Natural killer cell (primary cell): ENCODE measurements around the gene CCNJ. TPM values are rescaled to one million over a fixed set of nuclear protein-coding genes. Genes with fewer than 3 reads are reported as not detected.

Experiments used
- ATAC-seq, 3 donors: fragments of 150-1000 bp in 2 of 3; fragments of 200-7000 bp in 1 of 3; cut with Tn5 transposase; 1 replicate in 1 of 3; 2 replicates in 2 of 3; pipeline ENCODE4 v1.10.0; 2021; ENCODE audit warnings: mild to moderate bottlenecking in 2 of 3, moderate library complexity in 2 of 3
- DNase-seq, 2 donors: peaks; one replicate each; pipeline versions ENCODE4 v3.0.0 to v3.0.0-alpha.2; 2013 to 2021; ENCODE audit warnings: mixed read lengths in 1 of 2
- H3K27ac ChIP-seq: one replicate; pipeline ENCODE4 v1.5.1; 2013; ENCODE audit warnings: mild to moderate bottlenecking, low read length
- H3K27me3 ChIP-seq: one replicate; pipeline ENCODE4 v1.6.1; 2013; ENCODE audit warnings: low read length; ENCODE audit not compliant: control insufficient read depth, insufficient read depth
- H3K36me3 ChIP-seq: one replicate; pipeline ENCODE4 v1.6.1; 2013; ENCODE audit warnings: low read length; ENCODE audit not compliant: control insufficient read depth, insufficient read depth
- H3K4me1 ChIP-seq: one replicate; pipeline ENCODE4 v1.6.1; 2013; ENCODE audit warnings: low read length; ENCODE audit not compliant: control insufficient read depth, insufficient read depth
- H3K4me3 ChIP-seq: one replicate; pipeline ENCODE4 v1.5.1; 2013; ENCODE audit warnings: low read length
- H3K9me3 ChIP-seq: one replicate; pipeline ENCODE4 v1.6.1; 2013; ENCODE audit warnings: low read length; ENCODE audit not compliant: control insufficient read depth, insufficient read depth
- H3K27ac Mint-ChIP-seq, 2 donors: one replicate each; pipeline ENCODE4 v1.8.0; 2022; ENCODE audit warnings: mild to moderate bottlenecking in 2 of 2, mixed read lengths in 2 of 2, moderate library complexity in 1 of 2
- H3K27me3 Mint-ChIP-seq, 2 donors: one replicate each; pipeline ENCODE4 v1.8.0; 2022; ENCODE audit warnings: low read depth in 2 of 2, mixed read lengths in 2 of 2
- H3K36me3 Mint-ChIP-seq: one replicate; pipeline ENCODE4 v1.8.0; 2022; ENCODE audit warnings: mixed read lengths
- H3K4me1 Mint-ChIP-seq, 2 donors: one replicate each; pipeline ENCODE4 v1.8.0; 2022; ENCODE audit warnings: mixed read lengths in 2 of 2
- H3K4me3 Mint-ChIP-seq: one replicate; pipeline ENCODE4 v1.8.0; 2022; ENCODE audit warnings: mild to moderate bottlenecking, moderate library complexity, mixed read lengths
- H3K9me3 Mint-ChIP-seq, 2 donors: one replicate each; pipeline ENCODE4 v1.8.0; 2022; ENCODE audit warnings: mixed read lengths in 2 of 2
- CTCF ChIP-seq: fragments of 200-600 bp; IDR thresholded peaks from one replicate; pipeline ENCODE4 v1.8.0; 2022; ENCODE audit warnings: antibody characterized with exemption
- WGBS: methylation state at CpG from one replicate; pipeline ENCODE4 v1.1.7; 2013; ENCODE audit warnings: missing lambda C conversion rate; ENCODE audit not compliant: insufficient coverage; 5-methylcytosine and 5-hydroxymethylcytosine counted together
- intact Hi-C: fragments of 100-400 bp; cut with micrococcal nuclease; formaldehyde crosslinking; loops from one replicate; pipeline ENCODE4 v1.14.2; 2022
- total RNA-seq, 4 donors: library from RNA; stranded (reverse); fragments of 120-200 nt in 1 of 4; gene quantifications; one replicate each; pipeline versions ENCODE4 v1.2.3 to v1.2.4, GENCODE V29; 2013 to 2022

The CCNJ gene
- total RNA-seq, 3 donors from 2014 or later (not counting 1 experiment from before 2014, with no cell fraction given) = 5.9 to 7.1 (median 6.0) TPM

DNA sequence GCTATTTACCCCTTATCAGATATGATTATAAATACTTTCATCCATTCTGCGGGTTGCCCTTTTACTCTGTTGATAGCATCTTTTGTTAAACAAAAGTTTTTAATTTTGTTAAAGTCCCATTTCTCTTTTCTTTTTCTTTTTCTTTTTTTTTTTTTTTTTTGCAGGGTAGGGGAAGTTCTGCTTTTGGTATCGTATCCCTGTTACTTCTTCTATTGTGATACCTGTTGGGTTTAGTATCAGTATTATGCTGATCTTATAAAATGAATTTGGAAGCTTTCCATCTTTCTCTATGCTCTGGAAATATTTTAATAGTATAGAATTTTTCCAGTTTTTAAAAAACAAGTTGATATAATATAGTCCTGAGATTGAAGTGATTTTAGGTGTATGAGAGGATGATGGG, 6.0 kb downstream of the CCNJ start:
- WGBS = no CpG with 5 or more reads among the region's 2 CpGs
- Histone ChIP-seq H3K36me3 (peaks cover 4% of the 10 kb centered on the region), H3K27ac (no peak overlapping the region), H3K27me3 (no peaks in the 10 kb centered on the region), H3K9me3 (no peaks in the 10 kb centered on the region), H3K4me3 (no peak overlapping the region), H3K4me1 (peaks cover 6% of the 10 kb centered on the region)
- Mint-ChIP-seq H3K4me3 (no peak overlapping the region), H3K4me1 (peaks cover 38 to 40% of the 10 kb centered on the region in 2 donors), H3K27ac (no peak overlapping the region), H3K9me3 (no peaks in the 10 kb centered on the region), H3K36me3 (no peaks in the 10 kb centered on the region), H3K27me3 (no peaks in the 10 kb centered on the region)
- ATAC-seq (no peak), DNase-seq (no peak)
- TF ChIP-seq CTCF = no peak
- intact Hi-C loops = no loop called here

DNA sequence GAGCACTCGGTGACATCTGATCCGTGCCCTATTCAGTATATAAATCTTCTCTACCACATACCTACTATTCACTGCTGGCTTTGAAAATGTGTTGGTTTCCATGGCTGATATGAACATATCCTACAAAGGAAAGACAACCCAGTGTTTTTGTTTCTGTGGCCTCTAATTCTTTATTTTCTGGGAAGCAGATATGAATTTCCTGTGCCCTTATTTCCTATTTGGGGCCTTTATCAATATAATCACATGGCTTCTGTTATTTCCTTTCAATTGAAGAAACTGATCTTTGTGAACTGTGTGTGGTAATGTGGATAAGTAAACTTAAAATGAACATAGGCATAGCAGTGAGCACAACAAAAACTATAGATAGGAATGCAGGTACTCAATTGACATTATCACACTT, 10.6 kb downstream of the CCNJ start:
- no peaks in the 10 kb centered on the region for H3K9me3 Mint-ChIP-seq
- ATAC-seq = no peak
- no peak overlapping the region for H3K4me3 ChIP-seq
- no peaks in the 10 kb centered on the region for H3K27me3 ChIP-seq
- no peaks in the 10 kb centered on the region for H3K9me3 ChIP-seq
- H3K4me1 ChIP-seq = no peaks in the 10 kb centered on the region
- no peak overlapping the region for H3K27ac ChIP-seq
- H3K4me1 Mint-ChIP-seq = peaks cover 17 to 20% of the 10 kb centered on the region in 2 donors
- intact Hi-C loops = no loop called here
- H3K27ac Mint-ChIP-seq = no peak overlapping the region
- H3K27me3 Mint-ChIP-seq = no peaks in the 10 kb centered on the region
- 83% methylated on average over 2 of the region's 2 CpGs for WGBS
- peaks cover 17% of the 10 kb centered on the region for H3K36me3 Mint-ChIP-seq
- DNase-seq = no peak
- H3K4me3 Mint-ChIP-seq = no peak overlapping the region
- H3K36me3 ChIP-seq = peaks cover 29% of the 10 kb centered on the region
- no peak for TF ChIP-seq CTCF

DNA sequence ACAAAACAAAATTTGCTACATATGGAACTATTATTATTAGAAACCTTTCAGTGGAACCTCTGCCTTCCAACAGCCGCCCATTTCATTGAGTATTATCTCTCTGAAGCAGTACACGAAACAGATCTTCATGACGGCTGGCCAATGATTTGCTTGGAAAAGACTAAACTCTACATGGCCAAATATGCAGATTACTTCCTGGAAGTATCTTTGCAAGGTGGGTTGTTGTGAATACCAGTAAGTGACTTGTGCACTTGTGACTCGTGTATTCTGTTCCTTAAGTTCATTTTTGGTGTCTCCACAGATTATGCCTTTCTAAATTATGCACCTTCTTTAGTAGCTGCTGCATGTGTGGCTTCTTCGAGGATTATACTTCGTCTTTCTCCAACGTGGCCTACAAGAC, 13.4 kb downstream of the CCNJ start:
- no peak overlapping the region for H3K27ac ChIP-seq
- H3K36me3 Mint-ChIP-seq = peaks cover 24% of the 10 kb centered on the region
- WGBS = 93% methylated on average over 7 of the region's 7 CpGs
- H3K4me3 Mint-ChIP-seq = no peak overlapping the region
- no peaks in the 10 kb centered on the region for H3K4me1 ChIP-seq
- no peak overlapping the region for H3K27ac Mint-ChIP-seq
- intact Hi-C loops = no loop called here
- H3K27me3 ChIP-seq = no peaks in the 10 kb centered on the region
- no peaks in the 10 kb centered on the region for H3K27me3 Mint-ChIP-seq
- H3K4me3 ChIP-seq = no peak overlapping the region
- no peak for TF ChIP-seq CTCF
- H3K4me1 Mint-ChIP-seq = peaks cover 15 to 17% of the 10 kb centered on the region in 2 donors
- H3K36me3 ChIP-seq = peaks cover 38% of the 10 kb centered on the region
- ATAC-seq (no peak), DNase-seq (no peak)
- no peaks in the 10 kb centered on the region for H3K9me3 ChIP-seq
- no peaks in the 10 kb centered on the region for H3K9me3 Mint-ChIP-seq

DNA sequence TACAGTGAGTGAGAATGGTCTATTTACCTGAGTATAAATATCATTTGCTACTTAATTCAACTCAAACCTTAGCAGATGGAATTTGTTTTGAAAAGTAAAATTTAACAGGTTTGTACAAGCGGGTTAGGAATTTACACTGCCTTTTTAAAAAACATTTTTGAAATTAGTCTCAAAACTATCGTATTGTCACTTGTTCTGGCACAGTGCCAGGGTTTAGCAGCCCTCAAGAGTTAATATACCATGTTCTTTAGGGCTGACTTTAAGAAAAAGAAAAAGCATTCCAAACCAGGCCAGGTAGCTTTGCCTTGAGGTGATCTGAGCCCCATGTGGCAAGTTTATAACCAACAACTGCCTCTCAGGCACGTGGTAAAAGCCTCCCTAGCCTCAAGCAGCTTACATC, 17.8 kb downstream of the CCNJ start:
- Histone ChIP-seq H3K27ac (no peak overlapping the region), H3K4me3 (no peak overlapping the region), H3K36me3 (peaks cover 35% of the 10 kb centered on the region), H3K9me3 (no peaks in the 10 kb centered on the region), H3K4me1 (no peaks in the 10 kb centered on the region), H3K27me3 (no peaks in the 10 kb centered on the region)
- no peaks in the 10 kb centered on the region for H3K9me3 Mint-ChIP-seq
- no peak for TF ChIP-seq CTCF
- intact Hi-C loops = no loop called here
- H3K27me3 Mint-ChIP-seq = no peaks in the 10 kb centered on the region
- ATAC-seq = no peak
- DNase-seq = no peak
- peaks cover 0 to 5% of the 10 kb centered on the region in 2 donors for H3K4me1 Mint-ChIP-seq
- H3K4me3 Mint-ChIP-seq = no peak overlapping the region
- no peak overlapping the region for H3K27ac Mint-ChIP-seq
- 97% methylated on average over 3 of the region's 3 CpGs for WGBS
- H3K36me3 Mint-ChIP-seq = peaks cover 24% of the 10 kb centered on the region
